H1 (cell line): Measurements from ENCODE around the gene PDE4B.

Experiments
- ASH2L ChIP-seq: fragments of 200-600, 300-600 bp; sonication (generic); IDR thresholded peaks from one replicate; pipeline ENCODE4 v1.7.1; 2017; ENCODE audit warnings: low read length
- CBX8 ChIP-seq: fragments of 300-800, 300-1000 bp; sonication (generic); IDR thresholded peaks from 2 replicates; pipeline ENCODE4 v1.7.1; 2016; ENCODE audit warnings: low read depth, low read length, borderline replicate concordance
- GTF2F1 ChIP-seq: IDR thresholded peaks from 2 replicates; pipeline ENCODE4 v1.6.1; 2012; ENCODE audit warnings: low read depth, low read length, improper control_type of control experiment, borderline replicate concordance

- TF ChIP-seq CBX8, result no peak
- TF ChIP-seq ASH2L, result no peak
- no peak for TF ChIP-seq GTF2F1
Observed at GRCh38 chr1:66283622-66284041, 490.9 kb downstream of the PDE4B start.
